Esophagus muscularis mucosa (tissue), 4 donors: ENCODE results near the gene ICE2. TPM values are rescaled to one million over a fixed set of nuclear protein-coding genes. Genes with fewer than 3 reads are reported as not detected.

Experiments
- DNase-seq: peaks from one replicate; pipeline ENCODE4 v3.0.0-alpha.2; 2017; ENCODE audit errors: extremely low spot score
- H3K27ac ChIP-seq, 4 donors: fragments of 200-600 bp; sonication (generic); replicated peaks in 1 of 4; 1 replicate in 3 of 4; 2 replicates in 1 of 4; pipeline ENCODE4 v1.5.1; 2016 to 2019; ENCODE audit warnings: mild to moderate bottlenecking in 1 of 4
- H3K27me3 ChIP-seq, 4 donors: fragments of 200-600 bp; sonication (generic); one replicate each; pipeline versions ENCODE4 v1.5.1 to v1.6.0; 2016 to 2019
- H3K36me3 ChIP-seq, 4 donors: fragments of 200-600 bp; sonication (generic); one replicate each; pipeline ENCODE4 v1.5.1; 2016 to 2019
- H3K4me1 ChIP-seq, 4 donors: fragments of 200-600 bp; sonication (generic); one replicate each; pipeline ENCODE4 v1.5.1; 2016 to 2019
- H3K4me3 ChIP-seq, 4 donors: fragments of 200-600 bp; sonication (generic); 1 replicate in 2 of 4; 2 replicates in 2 of 4; pipeline ENCODE4 v1.5.1; 2016 to 2019; ENCODE audit warnings: mild to moderate bottlenecking in 4 of 4, moderate library complexity in 1 of 4
- H3K9me3 ChIP-seq, 4 donors: fragments of 200-600 bp; sonication (generic); 1 replicate in 3 of 4; 2 replicates in 1 of 4; pipeline ENCODE4 v1.5.1; 2016 to 2019
- EP300 ChIP-seq: sonication (generic); formaldehyde crosslinking; IDR thresholded peaks from one replicate; pipeline ENCODE4 v1.6.1; 2017; ENCODE audit warnings: antibody characterized with exemption
- POLR2A ChIP-seq: fragments of 450-650 bp; IDR thresholded peaks from one replicate; pipeline ENCODE4 v1.6.1; 2017; ENCODE audit warnings: antibody characterized with exemption, moderate library complexity, mild to moderate bottlenecking, low read depth
- POLR2AphosphoS5 ChIP-seq, 2 donors: sonication (generic); formaldehyde crosslinking; IDR thresholded peaks; one replicate each; pipeline ENCODE4 v1.6.1; 2017; ENCODE audit warnings: antibody characterized with exemption in 2 of 2
- WGBS: methylation state at CpG from one replicate; pipeline ENCODE4 v1.1.5; 2018; 5-methylcytosine and 5-hydroxymethylcytosine counted together
- intact Hi-C: fragments of 100-400 bp; cut with DNase I; formaldehyde crosslinking; loops from one replicate; pipeline ENCODE4 v1.15.1; 2023
- total RNA-seq, 4 donors: library from RNA; depleted of rRNA; stranded (reverse); fragments of >200 nt; gene quantifications; one replicate each; pipeline versions ENCODE4 v1.1.0 to v1.2.1, GENCODE V29; 2016
- TF ChIP-seq, protein P1 (sequence below), 3 experiments: fragments of 200-600 bp in 2 of 3; fragments of 450-650 bp in 1 of 3; sonication (generic) in 2 of 3; IDR thresholded peaks; one replicate each; pipeline ENCODE4 v1.5.1; 2017 to 2019; ENCODE audit warnings: antibody characterized with exemption in 3 of 3, mild to moderate bottlenecking in 2 of 3, moderate library complexity in 1 of 3

The ICE2 gene
- total RNA-seq, 4 donors from 2014 or later: 17.4 to 30.4 (median 21.3) TPM

DNA sequence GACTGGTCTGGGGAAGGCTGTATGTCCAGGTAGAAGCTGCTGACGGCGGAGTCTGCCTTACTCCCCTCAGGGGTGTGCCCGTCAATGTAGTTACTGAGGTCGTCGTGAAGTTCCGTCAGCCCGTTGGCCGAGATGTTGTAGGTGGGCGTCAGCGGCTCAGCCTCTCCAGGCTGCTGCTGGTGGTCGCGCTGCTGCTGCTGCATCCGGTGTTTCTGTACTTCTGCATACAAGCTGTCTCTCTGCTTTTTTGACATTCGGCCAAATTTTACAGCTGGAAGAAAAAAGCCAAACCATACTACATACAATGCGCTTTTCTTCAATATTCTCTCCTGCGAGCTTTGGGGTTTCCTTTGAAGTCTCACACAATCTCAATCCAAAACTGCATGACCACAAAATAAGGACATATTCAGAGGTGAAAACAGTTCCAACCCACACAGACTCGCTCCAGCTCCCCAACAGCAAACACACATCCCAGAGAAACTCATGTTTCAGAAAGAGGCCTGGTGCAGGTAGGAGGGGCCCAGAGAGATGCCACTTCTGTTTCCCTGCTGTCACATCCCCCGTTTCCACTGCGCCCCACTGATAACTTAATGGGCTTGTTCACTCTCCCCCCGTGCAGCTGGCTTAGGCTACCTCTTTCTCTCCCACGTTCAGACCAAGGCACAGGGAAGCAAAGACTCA is 32.5 kb upstream of the ICE2 start:
- H3K27me3 ChIP-seq: no peaks in the 10 kb centered on the region
- intact Hi-C loops: no loop called here
- H3K27ac ChIP-seq: no peak overlapping the region
- no peak overlapping the region for H3K4me3 ChIP-seq
- WGBS: 76% methylated on average over 21 of the region's 21 CpGs
- TF ChIP-seq, protein P1, sequence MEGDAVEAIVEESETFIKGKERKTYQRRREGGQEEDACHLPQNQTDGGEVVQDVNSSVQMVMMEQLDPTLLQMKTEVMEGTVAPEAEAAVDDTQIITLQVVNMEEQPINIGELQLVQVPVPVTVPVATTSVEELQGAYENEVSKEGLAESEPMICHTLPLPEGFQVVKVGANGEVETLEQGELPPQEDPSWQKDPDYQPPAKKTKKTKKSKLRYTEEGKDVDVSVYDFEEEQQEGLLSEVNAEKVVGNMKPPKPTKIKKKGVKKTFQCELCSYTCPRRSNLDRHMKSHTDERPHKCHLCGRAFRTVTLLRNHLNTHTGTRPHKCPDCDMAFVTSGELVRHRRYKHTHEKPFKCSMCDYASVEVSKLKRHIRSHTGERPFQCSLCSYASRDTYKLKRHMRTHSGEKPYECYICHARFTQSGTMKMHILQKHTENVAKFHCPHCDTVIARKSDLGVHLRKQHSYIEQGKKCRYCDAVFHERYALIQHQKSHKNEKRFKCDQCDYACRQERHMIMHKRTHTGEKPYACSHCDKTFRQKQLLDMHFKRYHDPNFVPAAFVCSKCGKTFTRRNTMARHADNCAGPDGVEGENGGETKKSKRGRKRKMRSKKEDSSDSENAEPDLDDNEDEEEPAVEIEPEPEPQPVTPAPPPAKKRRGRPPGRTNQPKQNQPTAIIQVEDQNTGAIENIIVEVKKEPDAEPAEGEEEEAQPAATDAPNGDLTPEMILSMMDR (IDR thresholded peaks at IDR 0.05): no peak
- TF ChIP-seq POLR2A (no peak), POLR2AphosphoS5 (IDR thresholded peaks at IDR 0.05) (no peak), EP300 (no peak)
- no peak for DNase-seq
- H3K9me3 ChIP-seq: no peaks in the 10 kb centered on the region
- H3K4me1 ChIP-seq: peaks cover 11 to 15% (median 13%) of the 10 kb centered on the region in 4 donors
- peaks cover 23 to 48% (median 40%) of the 10 kb centered on the region in 4 donors for H3K36me3 ChIP-seq

DNA sequence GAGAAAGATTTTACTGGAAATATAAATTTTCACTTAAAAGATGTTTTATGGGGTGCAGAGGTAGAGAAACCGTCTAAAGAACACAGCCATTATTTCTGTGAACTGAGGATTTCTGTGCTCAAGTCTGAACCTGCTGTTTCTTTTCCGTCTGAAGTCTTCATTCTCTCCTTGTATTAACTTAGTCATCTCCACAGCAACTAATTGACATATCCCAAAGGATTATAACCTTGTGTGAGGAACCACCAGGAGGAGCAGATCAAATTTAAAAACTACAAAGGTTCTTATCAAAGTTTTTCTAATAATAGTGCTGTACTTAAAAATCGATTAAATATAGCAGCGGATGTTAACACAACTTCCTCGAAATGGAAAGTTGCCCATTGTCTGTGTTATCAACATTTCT is 31.1 kb upstream of the ICE2 start:
- WGBS: 71% methylated on average over 5 of the region's 5 CpGs
- intact Hi-C loops: no loop called here

DNA sequence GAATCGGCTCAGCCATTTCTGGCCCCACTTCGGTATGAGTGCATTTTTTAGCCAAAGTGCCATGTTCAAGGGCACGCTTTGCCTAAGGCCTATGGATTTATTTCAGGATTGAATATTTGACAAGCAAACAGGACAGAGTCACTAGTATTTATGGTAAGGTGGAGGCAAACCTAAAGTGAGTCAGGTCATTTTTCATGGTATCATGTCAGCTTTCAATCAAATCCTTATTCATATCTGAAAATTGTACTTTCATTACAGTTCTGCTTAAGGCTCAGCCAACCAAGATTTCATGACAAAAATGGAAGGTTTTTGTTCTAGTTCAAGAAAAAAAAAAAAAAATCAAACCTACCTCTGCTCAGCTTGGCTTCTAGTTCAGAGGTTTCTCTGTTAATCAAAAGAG is 30.5 kb upstream of the ICE2 start:
- TF ChIP-seq POLR2A (no peak), EP300 (no peak), POLR2AphosphoS5 (IDR thresholded peaks at IDR 0.05) (no peak)
- TF ChIP-seq, protein P1 (IDR thresholded peaks at IDR 0.05): no peak
- H3K27ac ChIP-seq: no peak overlapping the region
- intact Hi-C loops: loop anchor here (5.0 to 10.0 kb wide), 4 partner anchors 83 to 1328 kb away; no protein-coding TSS in a partner anchor
- no peak for DNase-seq
- no peaks in the 10 kb centered on the region for H3K27me3 ChIP-seq
- no peak overlapping the region for H3K4me3 ChIP-seq
- peaks cover 23 to 57% (median 43%) of the 10 kb centered on the region in 4 donors for H3K36me3 ChIP-seq
- no peaks in the 10 kb centered on the region for H3K9me3 ChIP-seq
- H3K4me1 ChIP-seq: peaks cover 11 to 15% (median 13%) of the 10 kb centered on the region in 4 donors
- WGBS: 69% methylated on average over 3 of the region's 3 CpGs

More for the DNA sequence above, 31.1 kb upstream of the ICE2 start:
- Histone ChIP-seq H3K9me3 (no peaks in the 10 kb centered on the region), H3K27me3 (no peaks in the 10 kb centered on the region), H3K36me3 (peaks cover 23 to 56% (median 44%) of the 10 kb centered on the region in 4 donors), H3K27ac (no peak overlapping the region), H3K4me1 (peaks cover 11 to 15% (median 13%) of the 10 kb centered on the region in 4 donors), H3K4me3 (no peak overlapping the region)
- no peak for TF ChIP-seq POLR2AphosphoS5 (IDR thresholded peaks at IDR 0.05)
- DNase-seq: no peak

DNA sequence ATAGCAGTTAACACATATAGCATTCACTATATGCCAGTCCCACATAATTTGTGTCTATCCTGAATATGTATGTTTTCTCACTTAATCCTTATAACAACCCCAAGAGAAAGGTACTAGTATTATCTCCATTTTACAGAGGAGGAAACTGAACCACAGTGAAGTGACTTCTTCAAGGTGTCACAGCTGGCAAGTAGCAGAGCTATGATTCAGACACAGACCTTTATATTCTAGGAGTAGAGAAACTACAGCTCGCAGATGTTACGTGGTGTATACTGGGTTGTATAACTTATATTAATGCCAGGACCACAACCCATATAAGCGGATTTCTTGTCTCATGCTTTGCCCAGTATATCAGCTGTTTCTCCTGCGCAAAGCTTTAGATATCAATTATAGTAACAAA is 29.5 kb upstream of the ICE2 start:
- Histone ChIP-seq H3K27me3 (no peaks in the 10 kb centered on the region), H3K36me3 (peaks cover 18 to 57% (median 37%) of the 10 kb centered on the region in 4 donors), H3K27ac (no peak overlapping the region), H3K4me1 (peaks cover 11 to 15% (median 13%) of the 10 kb centered on the region in 4 donors), H3K4me3 (no peak overlapping the region), H3K9me3 (no peaks in the 10 kb centered on the region)
- WGBS: 90% methylated on average over 4 of the region's 4 CpGs
- TF ChIP-seq EP300 (no peak), POLR2A (no peak)
- intact Hi-C loops: loop anchor here (5.0 to 10.0 kb wide), 4 partner anchors 84 to 1329 kb away; no protein-coding TSS in a partner anchor
- DNase-seq: no peak

DNA sequence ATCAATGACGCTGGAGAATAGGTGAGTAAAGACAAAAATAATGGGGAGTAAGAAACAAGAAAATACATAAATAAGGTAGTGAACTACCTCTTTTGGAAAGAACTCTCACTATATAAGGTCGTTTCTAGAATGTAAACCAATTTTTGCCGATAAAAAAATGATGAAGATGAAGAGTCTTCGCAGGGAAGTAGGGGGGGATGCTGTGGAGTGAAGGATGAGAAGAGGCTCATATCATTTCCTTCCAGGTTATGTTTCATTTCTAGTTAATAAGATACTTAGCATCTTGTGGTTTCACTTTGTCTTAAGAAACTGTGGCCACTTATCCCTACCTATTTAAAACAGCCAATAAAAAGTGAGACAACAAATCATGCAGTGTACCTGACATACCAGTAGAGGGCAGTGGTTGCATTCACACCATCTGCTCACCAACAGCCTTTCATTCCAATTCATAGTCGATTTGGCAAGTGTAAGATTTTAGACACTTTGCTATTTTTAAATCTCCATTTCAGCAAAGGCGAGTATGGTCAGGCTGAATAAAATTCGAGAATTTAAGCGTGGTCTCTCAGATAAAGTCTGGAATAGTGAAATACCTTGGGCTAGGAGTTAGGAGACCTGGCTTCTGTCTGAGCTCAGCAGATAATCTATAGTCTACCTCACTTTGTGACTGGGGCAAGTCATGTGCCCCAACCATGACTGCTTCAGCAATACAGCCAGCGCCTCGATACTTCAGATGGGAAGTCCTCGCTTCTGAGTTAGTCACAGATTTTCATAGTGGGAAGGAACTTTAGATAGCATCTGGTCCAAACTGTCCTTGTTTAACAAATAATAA is 28.9 kb upstream of the ICE2 start:
- TF ChIP-seq POLR2AphosphoS5 (IDR thresholded peaks at IDR 0.05) (peak; percentile 14 to 23), POLR2A (no peak), EP300 (no peak)
- TF ChIP-seq, protein P1 (IDR thresholded peaks at IDR 0.05): peak; percentile 92 to 94 (median 92)
- DNase-seq: no peak
- Histone ChIP-seq H3K4me3 (no peak overlapping the region), H3K4me1 (peaks cover 11 to 15% (median 13%) of the 10 kb centered on the region in 4 donors), H3K36me3 (peaks cover 18 to 55% (median 36%) of the 10 kb centered on the region in 4 donors), H3K27ac (peak overlapping the region in 1 of 4 donors; percentile 10), H3K27me3 (no peaks in the 10 kb centered on the region), H3K9me3 (no peaks in the 10 kb centered on the region)
- whole genome bisulfite sequencing: 46% methylated on average over 11 of the region's 11 CpGs
- intact Hi-C loops: loop anchor here (5.0 to 10.0 kb wide), 4 partner anchors 84 to 1329 kb away; no protein-coding TSS in a partner anchor
